RWPE2 (cell line): Measurements from ENCODE around the gene OSCP1.

Experiments used
- ATAC-seq: fragments of 200-7000 bp; cut with Tn5 transposase; 3 replicates; pipeline ENCODE4 v1.9.1; 2021; ENCODE audit warnings: low read depth
- DNase-seq: peaks from one replicate; pipeline ENCODE4 v3.0.0-alpha.2; 2020; ENCODE audit warnings: low spot score
- H3K27ac ChIP-seq: fragments of 450-650 bp; 2 replicates; pipeline ENCODE4 v1.5.1; 2017; ENCODE audit warnings: mild to moderate bottlenecking; ENCODE audit not compliant: poor library complexity, severe bottlenecking
- H3K27me3 ChIP-seq: fragments of 250-450 bp; sonication (Bioruptor Pico); 2 replicates; pipeline ENCODE4 v1.5.1; 2021; ENCODE audit warnings: mild to moderate bottlenecking, moderate library complexity; ENCODE audit not compliant: insufficient read depth, poor library complexity, severe bottlenecking
- H3K36me3 ChIP-seq: fragments of 250-450 bp; sonication (Bioruptor Pico); 2 replicates; pipeline ENCODE4 v1.5.1; 2020; ENCODE audit warnings: low read depth, mild to moderate bottlenecking, moderate library complexity
- H3K4me1 ChIP-seq: fragments of 250-450 bp; sonication (Bioruptor Pico); 2 replicates; pipeline ENCODE4 v1.5.1; 2021; ENCODE audit warnings: mild to moderate bottlenecking, moderate library complexity; ENCODE audit not compliant: insufficient read depth, poor library complexity, severe bottlenecking
- H3K4me3 ChIP-seq: fragments of 250-450 bp; sonication (Bioruptor Pico); 2 replicates; pipeline ENCODE4 v1.5.1; 2021; ENCODE audit warnings: mild to moderate bottlenecking, moderate library complexity; ENCODE audit not compliant: severe bottlenecking
- H3K9me3 ChIP-seq: fragments of 250-450 bp; sonication (Bioruptor Pico); 2 replicates; pipeline ENCODE4 v1.5.1; 2021; ENCODE audit warnings: mild to moderate bottlenecking, moderate library complexity; ENCODE audit not compliant: severe bottlenecking
- CTCF ChIP-seq: fragments of 450-650 bp; IDR thresholded peaks from one replicate; pipeline ENCODE4 v1.5.1; 2017; ENCODE audit warnings: mild to moderate bottlenecking, moderate library complexity; ENCODE audit not compliant: poor library complexity, severe bottlenecking

The OSCP1 gene

GRCh38 chr1:36420409-36420808, 29.8 kb downstream of the OSCP1 start:
- DNase-seq (no peak), ATAC-seq (no peak)
- no peaks in the 10 kb centered on the region for H3K27me3 ChIP-seq
- H3K4me3 ChIP-seq, result no peak overlapping the region
- H3K36me3 ChIP-seq, result no peaks in the 10 kb centered on the region
- no peak for TF ChIP-seq CTCF
- no peaks in the 10 kb centered on the region for H3K4me1 ChIP-seq
- H3K27ac ChIP-seq, result no peak overlapping the region
- H3K9me3 ChIP-seq, result no peaks in the 10 kb centered on the region

GRCh38 chr1:36419569-36419968, 30.7 kb downstream of the OSCP1 start:
- no peak for DNase-seq
- no peaks in the 10 kb centered on the region for H3K4me1 ChIP-seq
- H3K36me3 ChIP-seq, result no peaks in the 10 kb centered on the region
- ATAC-seq, result no peak
- no peak overlapping the region for H3K4me3 ChIP-seq
- no peaks in the 10 kb centered on the region for H3K27me3 ChIP-seq
- TF ChIP-seq CTCF, result no peak
- H3K27ac ChIP-seq, result no peak overlapping the region
- no peaks in the 10 kb centered on the region for H3K9me3 ChIP-seq

- no peak for ATAC-seq
- TF ChIP-seq CTCF, result no peak
- H3K36me3 ChIP-seq, result no peaks in the 10 kb centered on the region
These were observed 31.1 kb downstream of the OSCP1 start for GRCh38 chr1:36419140-36419539.

GRCh38 chr1:36417931-36418330, 32.3 kb downstream of the OSCP1 start:
- Histone ChIP-seq H3K9me3 (no peaks in the 10 kb centered on the region), H3K36me3 (no peaks in the 10 kb centered on the region), H3K27me3 (no peaks in the 10 kb centered on the region), H3K27ac (no peak overlapping the region), H3K4me1 (no peaks in the 10 kb centered on the region), H3K4me3 (no peak overlapping the region)
- no peak for DNase-seq
- ATAC-seq, result no peak
- TF ChIP-seq CTCF, result no peak

More at GRCh38 chr1:36419140-36419539, 31.1 kb downstream of the OSCP1 start:
- no peaks in the 10 kb centered on the region for H3K4me1 ChIP-seq
- H3K27ac ChIP-seq, result no peak overlapping the region
- no peak overlapping the region for H3K4me3 ChIP-seq
- no peaks in the 10 kb centered on the region for H3K27me3 ChIP-seq
- DNase-seq, result no peak
- H3K9me3 ChIP-seq, result no peaks in the 10 kb centered on the region

GRCh38 chr1:36415661-36416326, 34.5 kb downstream of the OSCP1 start:
- H3K4me1 ChIP-seq, result no peaks in the 10 kb centered on the region
- no peak overlapping the region for H3K27ac ChIP-seq
- H3K4me3 ChIP-seq, result no peak overlapping the region
- TF ChIP-seq CTCF, result no peak
- H3K27me3 ChIP-seq, result no peaks in the 10 kb centered on the region
- ATAC-seq (no peak), DNase-seq (no peak)
- H3K9me3 ChIP-seq, result no peaks in the 10 kb centered on the region
- no peaks in the 10 kb centered on the region for H3K36me3 ChIP-seq
